Mucosa of gallbladder (tissue), 1 donor: ENCODE data around the gene LGALS1. TPM values are rescaled to one million over a fixed set of nuclear protein-coding genes. Genes with fewer than 3 reads are reported as not detected.
"Not testable (repeated sequence)": the region's sequence is repeated elsewhere in the genome, so short reads cannot be mapped to it uniquely, and the experiment has no call there.

Source experiments
- DNase-seq: peaks from one replicate; pipeline ENCODE4 v3.0.0-alpha.2; 2020; ENCODE audit warnings: low spot score
- total RNA-seq: library from RNA; stranded (reverse); gene quantifications from one replicate; pipeline ENCODE4 v1.2.1, GENCODE V29; 2021
- donor health status: DM: no; HTN: no; CAD: no.

The LGALS1 gene
- total RNA-seq, 1 donor from 2014 or later: 587 TPM

GRCh38 chr22:37717235-37717634 lies 41.8 kb downstream of the LGALS1 start:
- DNase-seq: not testable (repeated sequence)

DNA sequence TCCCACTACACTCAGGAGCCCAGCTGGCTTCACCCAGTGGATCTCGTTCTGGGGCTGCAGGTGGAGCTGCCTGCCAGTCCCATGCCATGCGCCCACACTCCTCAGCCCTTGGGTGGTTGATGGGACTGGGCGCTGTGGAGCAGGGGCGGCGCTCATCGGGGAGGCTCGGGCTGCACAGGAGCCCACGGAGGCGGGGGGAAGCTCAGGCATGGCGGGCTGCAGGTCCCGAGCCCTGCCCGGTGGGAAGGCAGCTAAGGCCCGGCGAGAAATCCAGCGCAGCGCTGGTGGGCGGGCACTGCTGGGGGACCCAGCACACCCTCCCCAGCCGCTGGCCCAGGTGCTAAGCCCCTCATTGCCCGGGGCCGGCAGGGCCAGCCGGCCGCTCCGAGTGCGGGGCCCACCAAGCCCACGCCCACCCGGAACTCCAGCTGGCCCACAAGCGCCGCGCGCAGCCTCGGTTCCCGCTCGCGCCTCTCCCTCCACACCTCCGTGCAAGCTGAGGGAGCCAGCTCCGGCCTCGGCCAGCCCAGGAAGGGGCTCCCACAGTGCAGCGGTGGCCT lies 42.4 kb downstream of the LGALS1 start:
- DNase-seq: not testable (repeated sequence)

- DNase-seq: no peak
Measured at GRCh38 chr22:37725551-37726240, 50.3 kb downstream of the LGALS1 start.

DNA sequence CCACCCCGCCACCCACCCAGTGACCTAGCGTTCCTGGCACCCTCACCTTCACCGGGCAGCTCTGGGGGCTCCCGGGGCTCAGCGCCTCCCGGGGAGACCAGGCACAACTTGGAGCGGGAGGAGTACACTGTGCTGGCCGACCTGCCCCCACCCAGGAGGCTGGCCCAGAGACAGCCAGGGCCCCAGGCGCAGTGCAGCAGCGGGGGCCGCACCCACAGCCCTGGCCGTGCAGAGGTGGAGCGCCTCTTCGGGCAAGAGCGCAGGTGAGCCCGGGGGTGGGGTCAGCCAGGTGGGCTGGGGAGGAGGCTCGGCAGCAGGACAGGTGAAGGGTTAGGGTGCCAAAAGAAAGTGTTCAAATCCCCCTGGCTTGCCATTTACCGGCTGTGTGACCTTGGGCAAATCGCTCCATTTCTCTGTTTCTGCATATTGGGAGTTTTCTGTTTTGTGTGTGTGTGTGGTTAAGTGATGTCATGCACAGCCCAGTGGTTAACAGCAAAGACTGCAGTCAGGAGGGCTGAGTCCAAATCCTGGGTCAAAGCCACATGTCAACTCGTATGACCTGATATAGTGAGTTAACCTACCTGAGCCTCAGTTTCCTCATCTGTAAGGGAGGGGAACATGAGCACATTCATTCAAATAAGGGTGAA lies 50.9 kb downstream of the LGALS1 start:
- DNase-seq: no peak

DNA sequence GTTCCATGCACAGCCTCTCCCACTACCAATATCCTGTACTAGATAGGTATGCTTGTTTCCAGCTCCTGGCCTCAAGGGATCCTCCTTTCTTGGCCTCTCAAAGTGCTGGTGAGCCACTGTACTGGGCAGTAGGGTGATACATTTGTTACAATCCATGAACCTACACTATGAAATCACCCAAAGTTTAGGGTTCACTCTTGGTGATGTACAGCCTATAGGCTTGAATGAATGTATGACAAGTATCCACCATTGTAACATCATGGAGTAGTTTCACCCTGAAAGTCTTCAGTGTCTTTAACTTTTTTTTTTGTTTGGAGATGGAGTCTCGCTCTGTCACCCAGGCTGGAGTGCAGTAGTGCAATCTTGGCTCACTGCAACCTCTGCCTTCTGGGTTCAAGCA lies 53.2 kb downstream of the LGALS1 start:
- DNase-seq: no peak

Other genes starting within 250 kb of the LGALS1 start
- 31.2 TPM for gene ELFN2, start 248.2 kb upstream of the LGALS1 start, total RNA-seq
- 24.2 TPM for gene MFNG, start 189.3 kb upstream of the LGALS1 start, total RNA-seq
- 62.8 TPM for gene CARD10, start 156.2 kb upstream of the LGALS1 start, total RNA-seq
- gene CDC42EP1, start 115.2 kb upstream of the LGALS1 start, total RNA-seq: 186 TPM
- 776 TPM for gene LGALS2, start 95.5 kb upstream of the LGALS1 start, total RNA-seq
- 81.5 TPM for gene GGA1, start 66.8 kb upstream of the LGALS1 start, total RNA-seq
- 13.6 TPM for gene SH3BP1, start 36.0 kb upstream of the LGALS1 start, total RNA-seq
- gene PDXP, start 16.9 kb upstream of the LGALS1 start, total RNA-seq: 12.1 TPM
- 27.1 TPM for gene NOL12, start 10.7 kb downstream of the LGALS1 start, total RNA-seq
- gene TRIOBP, start 21.4 kb downstream of the LGALS1 start, total RNA-seq: 119 TPM
- gene GCAT, start 132.3 kb downstream of the LGALS1 start, total RNA-seq: 22.3 TPM
- 0.29 TPM for gene GALR3, start 147.7 kb downstream of the LGALS1 start, total RNA-seq
- 34.2 TPM for gene ANKRD54, start 168.7 kb downstream of the LGALS1 start, total RNA-seq
- gene EIF3L, start 173.8 kb downstream of the LGALS1 start, total RNA-seq: 383 TPM
- 55.1 TPM for gene MICALL1, start 230.7 kb downstream of the LGALS1 start, total RNA-seq